A204.1 (cell line): ENCODE data around the gene MYH15.
A peak's percentile ranks its signal among the peaks of the same experiment; 100 is the strongest.

ENCODE experiments used
- FAIRE-seq: peaks from 2 replicates; lab custom pipeline; 2012; peaks lifted over from hg19 to GRCh38; lab: Jason Lieb, UNC

Gene MYH15

DNA sequence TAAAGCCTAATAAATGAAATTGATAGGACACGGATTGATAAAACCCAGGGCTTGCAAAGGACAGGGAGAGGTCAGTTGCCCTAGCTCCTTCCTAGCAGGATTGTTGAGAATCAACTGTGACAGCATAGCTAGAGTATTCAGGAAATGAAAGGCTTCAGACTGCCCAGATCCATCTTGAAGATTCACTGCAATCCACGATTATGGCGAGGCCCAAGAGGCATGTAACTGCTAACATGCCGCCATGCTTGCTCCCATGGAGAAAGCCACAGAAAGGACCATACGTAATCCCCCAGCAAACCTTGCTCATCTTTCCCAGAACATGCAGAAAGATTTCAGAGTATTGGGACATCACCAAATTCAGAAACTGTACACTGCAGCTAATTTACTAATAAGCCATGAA is 41.3 kb downstream of the MYH15 start:
- no peak for FAIRE-seq

DNA sequence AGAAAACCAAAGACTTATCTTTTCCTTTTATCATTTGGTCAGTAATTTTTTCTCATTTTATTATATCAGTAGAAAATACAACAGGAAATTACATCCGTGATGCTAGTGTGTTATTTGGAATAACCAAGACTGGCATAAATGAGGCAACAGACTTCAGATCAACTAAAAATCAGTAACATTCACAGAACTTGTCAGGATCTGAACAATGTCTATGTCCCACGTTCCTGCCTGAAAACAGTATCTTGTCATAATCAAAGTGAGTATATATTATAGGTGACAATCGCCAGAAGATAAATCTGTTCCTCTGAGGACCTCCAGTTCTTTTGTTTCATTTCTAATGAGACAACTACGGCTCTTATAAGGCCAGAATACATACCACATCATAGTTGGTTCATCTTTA is 41.8 kb downstream of the MYH15 start:
- FAIRE-seq, result no peak

DNA sequence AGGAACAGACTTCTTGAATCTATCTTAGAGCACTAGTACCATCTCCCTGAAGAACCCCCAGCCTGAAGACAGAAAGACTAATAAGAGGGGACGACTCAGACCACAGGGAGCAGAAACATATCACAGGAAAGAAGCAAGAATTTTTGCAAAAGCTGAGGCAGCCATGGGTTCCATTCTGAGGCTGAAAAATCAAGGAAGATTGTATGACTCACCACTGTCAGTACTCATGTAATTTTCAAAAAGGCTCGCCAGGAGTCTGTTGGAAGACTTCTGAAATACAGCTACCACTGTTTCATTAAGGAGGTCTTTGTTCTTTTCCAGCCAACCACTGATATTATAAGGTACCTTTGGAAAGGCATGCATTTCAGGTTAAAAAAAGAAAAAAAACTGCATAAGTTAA is 47.5 kb downstream of the MYH15 start:
- FAIRE-seq, result no peak

- FAIRE-seq, result no peak
Observed at GRCh38 chr3:108461661-108462111, 48.7 kb downstream of the MYH15 start.

- no peak for FAIRE-seq
Observed at GRCh38 chr3:108459225-108459624, 51.2 kb downstream of the MYH15 start.

DNA sequence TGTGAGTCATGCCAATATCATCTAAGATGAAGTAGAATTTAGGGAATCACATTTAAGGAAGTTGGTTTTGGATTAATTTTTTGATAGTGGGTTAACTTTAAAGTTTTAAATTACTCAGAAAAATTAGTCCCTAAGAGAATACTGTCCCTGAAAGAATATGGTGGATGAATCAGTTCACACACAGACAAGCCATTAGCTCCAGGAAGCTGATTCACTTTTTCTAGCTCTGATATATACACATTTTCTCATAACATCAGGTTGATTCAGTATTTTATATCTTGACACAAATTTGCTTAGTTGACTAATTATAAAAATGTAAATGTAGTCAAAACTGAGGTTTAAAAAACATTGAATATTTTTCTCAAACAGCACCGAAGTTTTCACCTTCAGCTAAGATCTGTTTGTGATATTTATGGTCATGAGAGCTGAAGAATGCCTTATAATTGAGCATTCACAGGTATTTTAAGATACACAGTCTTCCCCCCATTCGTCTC is 55.1 kb downstream of the MYH15 start:
- FAIRE-seq, result no peak

DNA sequence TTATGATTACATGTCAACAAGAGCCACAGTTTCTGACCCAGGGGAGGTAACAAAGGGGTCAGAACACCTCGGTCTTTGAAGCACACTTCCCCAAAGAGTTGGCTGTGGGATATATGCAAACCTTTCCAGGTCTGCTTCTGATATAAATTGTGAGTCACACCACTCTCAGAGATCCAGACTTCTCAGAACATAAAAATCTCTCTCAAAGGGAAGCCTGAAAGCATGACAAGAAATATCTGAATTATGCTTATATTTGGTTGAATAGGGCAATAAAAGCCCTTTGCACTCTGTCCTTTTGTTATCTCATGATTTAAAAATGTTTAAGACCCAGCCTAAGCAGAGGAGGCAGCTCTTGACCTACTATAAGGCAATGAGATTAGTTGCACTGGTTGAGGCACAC is 56.8 kb downstream of the MYH15 start:
- FAIRE-seq, result no peak

DNA sequence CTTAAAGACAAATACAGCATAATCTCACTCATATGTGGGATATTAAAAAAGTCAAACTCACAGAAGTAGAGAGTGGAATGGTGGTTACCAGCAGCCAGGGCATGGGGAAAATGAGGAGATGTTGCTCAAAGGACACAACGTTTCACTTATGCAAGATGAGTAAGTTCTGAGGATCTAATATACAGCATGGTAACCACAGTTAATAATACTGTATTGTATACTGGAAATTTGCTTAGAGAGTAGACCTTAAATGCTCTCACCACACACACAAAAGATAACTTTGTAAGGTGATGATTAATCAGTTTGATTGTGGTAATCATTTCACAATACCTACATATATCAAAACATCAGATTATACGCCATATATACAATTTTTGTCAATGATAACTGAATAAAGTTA is 60.0 kb downstream of the MYH15 start:
- FAIRE-seq, result no peak

GRCh38 chr3:108448593-108448992 is 61.8 kb downstream of the MYH15 start:
- FAIRE-seq, result peak; percentile 51

DNA sequence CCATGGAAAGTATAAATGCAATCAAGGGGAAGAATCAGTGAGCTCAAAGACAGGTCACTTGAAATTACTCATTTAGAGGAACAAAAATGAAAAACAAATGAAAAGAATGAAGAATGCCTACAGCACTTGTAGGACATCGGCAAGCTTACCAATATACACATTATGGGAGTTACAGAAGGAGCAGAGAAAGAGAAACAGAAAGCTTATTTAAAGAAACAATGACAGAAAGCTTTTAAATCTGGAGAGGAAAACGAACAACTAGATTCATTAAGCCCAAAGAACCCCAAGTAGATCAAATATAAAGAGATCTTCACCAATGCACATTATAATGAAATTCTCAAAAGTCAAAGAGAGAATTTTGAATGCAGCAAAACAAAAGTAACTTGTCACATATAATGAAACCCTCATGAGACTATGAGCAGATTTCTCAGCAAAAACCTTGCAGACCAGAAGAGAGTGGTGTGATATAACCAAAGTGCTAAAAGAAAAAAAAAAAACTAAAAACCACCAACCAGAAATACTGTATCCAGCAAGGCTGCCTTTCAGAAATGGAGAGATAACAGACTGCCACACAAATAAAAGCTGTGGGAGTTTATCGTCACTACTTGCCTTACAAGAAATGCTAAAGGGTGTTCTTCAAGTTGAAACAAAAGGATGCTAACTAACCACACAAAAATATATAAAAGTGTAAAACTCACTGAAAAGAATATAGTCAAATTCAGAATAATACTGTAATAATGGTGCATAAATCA is 63.1 kb downstream of the MYH15 start:
- FAIRE-seq, result no peak

DNA sequence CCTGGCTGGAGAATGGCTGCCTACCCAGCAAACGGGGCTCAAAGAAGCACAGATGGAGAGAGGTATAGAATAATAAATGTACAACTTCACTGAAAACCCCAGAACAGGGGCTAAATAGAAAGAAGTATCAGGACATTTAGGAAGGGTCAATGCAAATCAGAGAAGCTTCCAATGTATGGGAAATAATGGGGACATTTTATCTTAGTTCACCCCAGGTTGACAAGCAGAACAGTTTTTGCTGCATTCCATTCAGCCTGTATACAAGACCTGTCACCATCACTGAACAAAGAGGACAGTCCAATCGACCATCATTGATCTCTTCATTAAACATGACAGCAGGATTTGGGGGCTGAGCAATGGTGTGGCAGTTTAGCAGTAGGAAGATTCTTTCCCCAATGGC is 68.1 kb downstream of the MYH15 start:
- no peak for FAIRE-seq

GRCh38 chr3:108441518-108441917 is 68.9 kb downstream of the MYH15 start:
- no peak for FAIRE-seq

DNA sequence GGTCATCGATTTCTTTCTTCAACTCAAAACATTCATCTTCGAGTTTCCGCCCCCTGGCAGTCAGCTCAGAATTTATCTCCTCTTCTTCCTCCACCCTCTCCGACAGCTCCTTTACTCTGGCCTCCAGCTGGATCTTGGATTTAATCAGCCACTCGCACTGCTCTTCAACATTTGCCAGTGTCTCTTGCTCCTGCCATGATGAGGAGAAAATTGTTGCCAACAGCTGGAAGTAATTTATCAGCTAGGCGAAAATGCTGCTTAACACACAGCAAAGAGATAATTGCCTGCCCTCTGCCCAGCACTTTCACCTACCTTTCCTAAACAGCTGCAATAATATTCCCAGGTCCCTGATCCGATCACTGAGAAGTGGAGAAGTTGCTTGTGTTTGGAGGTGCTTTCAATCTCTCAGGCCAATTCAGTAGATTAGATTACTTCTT is 69.3 kb downstream of the MYH15 start:
- FAIRE-seq, result no peak

GRCh38 chr3:108438542-108438941 is 71.9 kb downstream of the MYH15 start:
- no peak for FAIRE-seq

DNA sequence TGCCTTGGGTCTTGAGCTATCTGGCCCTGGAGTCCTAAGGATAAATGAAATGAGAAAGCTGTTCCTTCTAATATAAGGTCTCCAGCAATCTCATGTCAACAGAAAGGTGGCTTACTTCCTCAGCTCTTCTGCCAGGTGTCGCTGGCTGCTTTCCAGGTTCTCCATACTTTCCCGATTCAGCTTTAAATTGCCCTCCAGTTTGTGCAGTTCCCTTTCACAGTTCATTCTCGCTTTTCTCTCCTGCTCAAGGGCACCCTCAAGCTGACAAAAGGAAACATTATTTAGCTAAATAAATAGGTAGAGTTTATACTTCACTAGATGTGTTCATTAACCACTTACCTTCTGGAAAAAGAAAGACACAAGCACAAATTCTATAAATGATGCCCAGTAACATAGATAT is 73.0 kb downstream of the MYH15 start:
- FAIRE-seq, result no peak

- FAIRE-seq, result peak; percentile 14
Observed at GRCh38 chr3:108433928-108434327, 76.5 kb downstream of the MYH15 start.

- no peak for FAIRE-seq
Observed at GRCh38 chr3:108432431-108432830, 78.0 kb downstream of the MYH15 start.

DNA sequence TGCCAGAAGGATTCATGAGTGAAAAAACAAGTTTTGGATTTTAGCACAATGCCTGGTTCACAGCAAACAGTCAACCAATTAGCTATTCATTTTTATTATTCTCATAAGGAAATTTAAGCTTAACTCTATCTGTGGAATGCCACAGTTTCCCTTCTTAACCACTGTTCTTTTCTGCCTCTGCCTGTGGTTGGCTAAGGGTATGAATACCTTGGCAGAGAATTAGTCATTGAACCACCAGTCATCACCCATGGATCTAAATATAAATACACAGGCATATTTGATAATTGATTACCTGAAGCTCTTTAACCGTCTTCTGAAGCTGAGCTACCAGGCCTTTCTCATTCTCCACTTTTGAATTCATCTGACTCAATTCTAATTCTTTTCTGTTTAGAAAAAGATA is 79.9 kb downstream of the MYH15 start:
- FAIRE-seq, result no peak

GRCh38 chr3:108428586-108428985 is 81.8 kb downstream of the MYH15 start:
- FAIRE-seq, result no peak

DNA sequence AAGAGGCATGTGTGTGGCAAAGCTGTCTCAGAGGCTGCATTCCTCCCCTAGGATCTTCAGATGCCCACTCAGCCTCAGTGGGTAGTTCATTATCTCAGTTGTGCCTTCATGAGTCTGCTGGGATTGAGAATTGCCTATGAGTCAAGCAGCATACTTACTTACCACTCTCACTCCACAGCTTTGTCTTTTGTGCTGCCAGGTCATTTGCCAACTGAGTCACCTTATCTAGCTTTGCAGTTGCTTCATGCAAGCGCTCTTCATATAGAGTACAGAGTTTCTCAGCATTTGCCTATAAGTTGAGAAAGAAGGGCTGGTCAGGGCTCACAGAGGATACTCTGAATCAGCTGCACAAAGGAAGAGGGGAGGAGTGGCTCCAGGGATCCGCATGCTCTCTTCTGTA is 89.5 kb downstream of the MYH15 start:
- FAIRE-seq, result no peak

- FAIRE-seq, result no peak
Observed at GRCh38 chr3:108416111-108416869, 94.1 kb downstream of the MYH15 start.

DNA sequence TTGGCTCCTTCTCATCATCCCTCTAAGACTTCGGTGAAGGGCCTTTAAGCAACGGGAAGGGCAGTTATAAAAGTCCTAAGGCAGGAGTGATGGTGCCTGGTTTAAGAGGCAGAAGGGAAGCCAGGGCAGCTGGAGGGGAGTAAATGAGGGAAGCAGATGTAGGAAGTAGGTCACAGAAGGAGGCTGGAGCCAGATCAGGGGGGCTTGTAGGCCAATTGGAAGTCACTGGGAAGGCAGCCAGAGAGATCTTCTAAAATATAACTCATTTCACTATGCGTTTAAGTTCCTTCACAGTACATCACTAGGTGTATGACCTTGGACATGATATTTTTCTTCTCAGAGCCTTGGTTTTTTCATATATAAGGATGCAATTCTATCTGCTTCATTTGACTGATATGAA is 94.7 kb downstream of the MYH15 start:
- no peak for FAIRE-seq

DNA sequence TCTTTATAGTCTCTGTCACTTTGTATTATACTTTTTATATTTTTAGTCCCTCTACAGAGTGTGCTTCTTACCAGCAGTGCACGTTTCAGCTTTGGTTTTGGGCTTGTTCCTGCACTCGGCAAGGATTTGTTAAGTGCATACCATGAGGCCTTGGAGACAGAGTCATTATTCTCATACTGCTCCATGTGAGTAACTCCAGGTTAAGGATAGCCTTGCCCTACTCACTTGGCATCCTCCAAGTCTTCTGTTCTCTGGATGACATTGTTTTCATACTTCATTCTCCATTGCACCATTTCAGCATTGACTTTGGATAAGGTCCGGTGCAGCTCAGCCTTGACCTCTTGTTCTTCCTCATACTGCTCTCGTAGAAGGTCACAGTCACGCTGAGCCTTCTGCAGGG is 96.4 kb downstream of the MYH15 start:
- FAIRE-seq, result no peak
